ENCODE data around the gene IFI30. TPM values are rescaled to one million over a fixed set of nuclear protein-coding genes. Genes with fewer than 3 reads are reported as not detected.

Gene IFI30
- total and polyA plus RNA-seq, 2 experiments from 2014 or later: 0.98 TPM; not detected in 1

DNA sequence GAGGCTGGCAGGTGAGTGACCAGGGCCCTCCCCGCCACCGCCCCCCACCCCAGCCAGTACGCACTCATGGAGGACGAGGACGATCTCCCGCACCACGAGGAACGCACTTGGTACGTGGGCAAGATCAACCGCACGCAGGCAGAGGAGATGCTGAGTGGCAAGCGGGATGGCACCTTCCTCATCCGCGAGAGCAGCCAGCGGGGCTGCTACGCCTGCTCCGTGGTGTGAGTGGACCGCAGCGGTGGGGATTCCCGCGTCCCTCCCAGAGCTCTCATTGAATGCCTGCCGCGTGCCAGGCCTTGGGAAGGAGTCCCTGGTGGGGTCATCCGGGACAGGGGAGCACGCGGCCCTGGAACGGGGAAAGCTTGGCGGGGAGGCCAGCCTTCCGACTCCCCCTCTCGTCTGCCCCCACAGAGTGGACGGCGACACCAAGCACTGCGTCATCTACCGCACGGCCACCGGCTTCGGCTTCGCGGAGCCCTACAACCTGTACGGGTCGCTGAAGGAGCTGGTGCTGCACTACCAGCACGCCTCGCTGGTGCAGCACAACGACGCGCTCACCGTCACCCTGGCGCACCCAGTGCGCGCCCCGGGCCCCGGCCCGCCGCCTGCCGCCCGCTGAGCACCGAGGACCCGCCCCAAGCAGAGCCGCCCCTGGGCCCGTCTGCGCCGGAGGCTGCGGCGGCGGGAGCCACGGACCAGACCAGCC lies 4.8 kb upstream of the IFI30 start:
- no peaks in the 10 kb centered on the region for H3K9me3 ChIP-seq (ENCODE audit: low read depth)
- H3K4me1 ChIP-seq (ENCODE audit: low read depth): peaks cover 2% of the 10 kb centered on the region
- peaks cover under 1% of the 10 kb centered on the region for H3K27me3 ChIP-seq
- H3K27ac ChIP-seq: no peak overlapping the region
- H3K4me3 ChIP-seq: no peak overlapping the region
- DNase-seq (ENCODE audit: low read depth in 1 of 2, low spot score in 1 of 2): no peak
- H3K36me3 ChIP-seq: peaks cover 12% of the 10 kb centered on the region
- TF ChIP-seq, protein P1, sequence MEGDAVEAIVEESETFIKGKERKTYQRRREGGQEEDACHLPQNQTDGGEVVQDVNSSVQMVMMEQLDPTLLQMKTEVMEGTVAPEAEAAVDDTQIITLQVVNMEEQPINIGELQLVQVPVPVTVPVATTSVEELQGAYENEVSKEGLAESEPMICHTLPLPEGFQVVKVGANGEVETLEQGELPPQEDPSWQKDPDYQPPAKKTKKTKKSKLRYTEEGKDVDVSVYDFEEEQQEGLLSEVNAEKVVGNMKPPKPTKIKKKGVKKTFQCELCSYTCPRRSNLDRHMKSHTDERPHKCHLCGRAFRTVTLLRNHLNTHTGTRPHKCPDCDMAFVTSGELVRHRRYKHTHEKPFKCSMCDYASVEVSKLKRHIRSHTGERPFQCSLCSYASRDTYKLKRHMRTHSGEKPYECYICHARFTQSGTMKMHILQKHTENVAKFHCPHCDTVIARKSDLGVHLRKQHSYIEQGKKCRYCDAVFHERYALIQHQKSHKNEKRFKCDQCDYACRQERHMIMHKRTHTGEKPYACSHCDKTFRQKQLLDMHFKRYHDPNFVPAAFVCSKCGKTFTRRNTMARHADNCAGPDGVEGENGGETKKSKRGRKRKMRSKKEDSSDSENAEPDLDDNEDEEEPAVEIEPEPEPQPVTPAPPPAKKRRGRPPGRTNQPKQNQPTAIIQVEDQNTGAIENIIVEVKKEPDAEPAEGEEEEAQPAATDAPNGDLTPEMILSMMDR (IDR thresholded peaks at IDR 0.05; ENCODE audit: low read depth, low read length): no peak

DNA sequence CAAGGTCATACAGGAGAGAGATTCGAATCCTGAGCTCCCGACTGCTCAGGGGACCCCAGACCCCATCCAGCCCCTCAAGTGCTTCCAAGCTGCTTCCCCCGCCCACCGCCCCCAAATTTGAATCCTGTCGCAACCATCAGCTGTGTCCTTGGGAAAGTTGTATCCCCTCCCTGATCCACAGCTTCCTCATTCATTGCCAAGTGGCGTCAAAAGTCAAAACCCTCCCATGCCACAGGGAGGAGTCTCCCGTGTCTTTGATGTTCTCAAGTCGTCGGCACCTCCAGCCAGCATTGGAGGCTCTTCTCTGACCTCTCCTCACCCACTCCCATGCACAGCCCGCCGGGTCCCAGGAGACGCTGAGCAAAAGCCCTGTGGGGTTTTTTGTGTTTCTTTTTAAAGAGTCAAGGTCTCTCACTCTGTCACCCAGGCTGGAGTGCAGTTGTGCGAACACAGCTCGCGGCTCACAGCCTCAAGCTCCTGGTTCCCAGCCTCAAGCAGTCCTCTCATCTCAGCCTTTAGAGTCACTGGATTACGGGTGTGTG lies 2.8 kb upstream of the IFI30 start:
- peaks cover 7% of the 10 kb centered on the region for H3K4me1 ChIP-seq (ENCODE audit: low read depth)
- no peaks in the 10 kb centered on the region for H3K9me3 ChIP-seq (ENCODE audit: low read depth)
- H3K4me3 ChIP-seq: no peak overlapping the region
- H3K36me3 ChIP-seq: peaks cover 7% of the 10 kb centered on the region
- TF ChIP-seq, protein P1 (IDR thresholded peaks at IDR 0.05; ENCODE audit: low read depth, low read length): no peak
- peak in 1 of 2 donors; percentile 37 for DNase-seq (ENCODE audit: low read depth in 1 of 2, low spot score in 1 of 2)
- peaks cover 18% of the 10 kb centered on the region for H3K27me3 ChIP-seq
- H3K27ac ChIP-seq: no peak overlapping the region

DNA sequence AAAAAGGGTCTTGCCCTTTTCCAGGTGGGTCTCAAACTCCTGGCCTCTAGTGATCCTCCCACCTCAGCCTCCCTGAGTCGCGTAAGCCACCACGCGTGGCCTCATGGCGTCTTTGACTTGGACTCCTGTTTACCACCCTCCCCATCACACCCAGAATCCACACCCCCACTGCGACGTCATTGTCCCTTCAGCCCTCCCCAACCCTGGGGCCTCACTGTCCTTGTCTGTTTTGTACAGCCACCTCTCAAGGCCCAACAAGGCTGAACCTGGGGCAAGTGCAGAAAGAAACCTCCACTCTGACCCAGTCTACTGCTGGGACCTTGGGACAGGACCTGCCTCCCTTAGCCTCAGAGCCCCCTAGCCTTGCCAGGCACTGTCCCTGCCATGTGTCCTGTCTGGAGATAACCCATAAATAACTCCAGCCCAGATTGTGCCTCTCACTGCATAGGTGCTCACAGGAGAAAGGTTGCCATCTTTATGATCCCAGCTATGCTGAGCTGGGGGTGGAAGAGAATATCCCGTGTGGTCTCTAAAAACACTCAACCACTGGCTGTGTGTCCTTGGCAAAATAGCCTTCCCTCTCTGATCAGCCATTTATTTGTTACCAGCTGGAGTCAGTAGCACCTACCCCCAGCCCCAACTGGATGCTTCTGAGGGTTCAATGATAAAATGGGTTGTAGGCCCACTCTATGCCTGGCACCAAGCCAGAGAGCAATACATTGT lies 1.8 kb upstream of the IFI30 start:
- DNase-seq (ENCODE audit: low read depth in 1 of 2, low spot score in 1 of 2): no peak
- H3K27ac ChIP-seq: no peak overlapping the region
- TF ChIP-seq, protein P1 (IDR thresholded peaks at IDR 0.05; ENCODE audit: low read depth, low read length): no peak
- H3K36me3 ChIP-seq: peaks cover 7% of the 10 kb centered on the region
- no peak overlapping the region for H3K4me3 ChIP-seq
- peaks cover 18% of the 10 kb centered on the region for H3K27me3 ChIP-seq
- no peaks in the 10 kb centered on the region for H3K9me3 ChIP-seq (ENCODE audit: low read depth)
- peaks cover 7% of the 10 kb centered on the region for H3K4me1 ChIP-seq (ENCODE audit: low read depth)

DNA sequence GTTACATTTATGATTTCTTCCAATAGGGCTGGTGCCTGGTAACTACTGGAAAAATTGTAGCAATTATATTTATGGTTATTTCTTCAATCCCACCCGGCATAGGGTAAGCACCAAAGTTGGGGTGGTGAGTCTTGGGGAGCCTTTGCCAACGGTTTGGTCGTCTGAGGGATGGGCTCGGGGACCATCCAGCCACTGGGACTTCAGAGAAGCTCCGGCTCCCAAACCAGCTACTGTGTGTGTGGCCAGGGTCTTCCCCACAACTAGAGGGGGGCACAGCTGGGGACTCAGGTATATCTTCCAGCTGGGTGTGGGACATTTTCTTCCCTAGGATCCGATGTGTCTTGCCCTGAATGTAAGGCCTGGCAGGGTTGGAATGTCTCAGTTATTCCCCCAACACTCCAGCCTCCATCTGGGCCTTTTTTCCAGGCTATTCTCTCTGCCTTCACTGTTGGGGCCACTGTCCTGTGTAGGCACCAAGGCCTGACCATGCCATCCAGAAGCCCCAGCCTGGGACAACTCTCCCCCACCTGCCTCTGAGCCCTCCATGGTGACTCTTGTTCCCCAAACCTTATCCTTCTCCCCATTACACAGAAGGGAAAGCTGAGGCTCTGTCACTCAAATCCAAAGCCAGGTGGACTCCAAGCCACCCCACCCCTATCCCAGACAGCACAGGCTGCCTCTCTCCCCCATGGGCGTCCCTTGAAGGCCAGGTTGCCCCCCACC lies 1.1 kb upstream of the IFI30 start:
- Histone ChIP-seq H3K9me3 (ENCODE audit: low read depth) (no peaks in the 10 kb centered on the region), H3K4me1 (ENCODE audit: low read depth) (peaks cover 7% of the 10 kb centered on the region), H3K4me3 (no peak overlapping the region), H3K27me3 (peaks cover 18% of the 10 kb centered on the region), H3K36me3 (no peaks in the 10 kb centered on the region), H3K27ac (no peak overlapping the region)
- TF ChIP-seq, protein P1 (IDR thresholded peaks at IDR 0.05; ENCODE audit: low read depth, low read length): no peak
- no peak for DNase-seq (ENCODE audit: low read depth in 1 of 2, low spot score in 1 of 2)

DNA sequence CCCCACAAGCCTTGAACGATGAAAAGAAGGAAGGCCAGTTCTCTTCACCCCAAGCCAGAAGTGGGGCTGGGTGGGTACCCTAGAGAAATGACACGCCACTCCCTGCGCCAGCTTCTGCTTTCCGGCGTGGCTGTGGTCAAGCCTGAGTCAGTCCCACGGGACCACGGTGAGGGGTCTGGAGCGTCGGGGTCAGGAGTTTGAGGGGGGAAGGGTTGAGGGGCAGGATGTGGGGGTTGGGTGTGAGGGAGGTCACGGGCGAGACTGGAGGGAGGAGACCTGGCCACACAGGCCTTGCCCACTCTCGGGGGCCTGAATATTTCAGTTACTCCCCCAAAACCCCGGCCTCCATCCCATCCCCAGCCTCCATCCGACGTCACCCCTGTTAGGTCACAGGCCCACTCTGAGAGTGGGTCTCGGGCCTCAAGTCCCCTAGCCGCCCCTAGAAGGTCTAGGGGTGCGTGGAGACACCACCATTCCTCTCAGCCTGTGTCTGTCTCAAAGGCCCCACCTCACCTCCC lies 500 bp upstream of the IFI30 start:
- Histone ChIP-seq H3K27me3 (peaks cover 18% of the 10 kb centered on the region), H3K9me3 (ENCODE audit: low read depth) (no peaks in the 10 kb centered on the region), H3K36me3 (no peaks in the 10 kb centered on the region), H3K4me3 (no peak overlapping the region), H3K4me1 (ENCODE audit: low read depth) (peaks cover 7% of the 10 kb centered on the region), H3K27ac (no peak overlapping the region)
- TF ChIP-seq, protein P1 (IDR thresholded peaks at IDR 0.05; ENCODE audit: low read depth, low read length): no peak
- DNase-seq (ENCODE audit: low read depth in 1 of 2, low spot score in 1 of 2): peak in 1 of 2 donors; percentile 56
